AG04449 (cell line): Measurements from ENCODE around the gene M1AP.

Experiments used
- CTCF ChIA-PET: fragments of 350-600 bp; formaldehyde crosslinking; extraction: SDS; loops from one replicate; lab custom pipeline; 2021; ENCODE audit warnings: antibody characterized with exemption; lab: Yijun Ruan, JAX
- POLR2A ChIA-PET: fragments of 400-600, 350-600 bp; formaldehyde crosslinking; extraction: SDS; loops from one replicate; lab custom pipeline; 2020; ENCODE audit warnings: antibody characterized with exemption, inconsistent platforms; lab: Yijun Ruan, JAX
- DNase-seq: peaks from one replicate; pipeline ENCODE4 v3.0.0-alpha.2; 2010; ENCODE audit warnings: low read depth, low spot score
- H3K4me3 ChIP-seq: 2 replicates; pipeline ENCODE4 v1.5.1; 2011; ENCODE audit warnings: low read depth, mild to moderate bottlenecking, control low read depth, low read length
- CTCF ChIP-seq: IDR thresholded peaks from one replicate; pipeline ENCODE4 v1.5.1; 2011; ENCODE audit warnings: mild to moderate bottlenecking, moderate library complexity, low read length, control low read depth, inconsistent platforms; ENCODE audit not compliant: insufficient read depth; ENCODE audit errors: missing control alignments

The M1AP gene

GRCh38 chr2:74679615-74680014, 31.5 kb upstream of the M1AP start:
- no peak overlapping the region for H3K4me3 ChIP-seq

GRCh38 chr2:74676331-74676730, 28.2 kb upstream of the M1AP start:
- H3K4me3 ChIP-seq = no peak overlapping the region
- ChIA-PET POLR2A (no interaction called here), CTCF (interaction anchor here (0.9 to 2.9 kb wide), 4 partner anchors 12 to 200 kb away, joined by 3 to 16 read pairs (median 4); no protein-coding TSS in a partner anchor)
- DNase-seq = no peak
- no peak for TF ChIP-seq CTCF

More at GRCh38 chr2:74679615-74680014, 31.5 kb upstream of the M1AP start:
- CTCF ChIA-PET = interaction anchor here (0.7 to 3.2 kb wide), 4 partner anchors 9 to 197 kb away, joined by 3 to 16 read pairs (median 4); no protein-coding TSS in a partner anchor
- POLR2A ChIA-PET = no interaction called here
- no peak for TF ChIP-seq CTCF
- no peak for DNase-seq

GRCh38 chr2:74675090-74675489, 27.0 kb upstream of the M1AP start:
- no peak for DNase-seq
- no peak for TF ChIP-seq CTCF
- CTCF ChIA-PET = interaction anchor here (0.5 to 2.9 kb wide), 3 partner anchors 16 to 485 kb away, joined by 3 to 16 read pairs (median 6); no protein-coding TSS in a partner anchor
- POLR2A ChIA-PET = no interaction called here
- no peak overlapping the region for H3K4me3 ChIP-seq

- ChIA-PET CTCF (interaction anchor here (1.7 to 2.9 kb wide), 2 partner anchors 18 to 202 kb away, joined by 6 to 16 read pairs; no protein-coding TSS in a partner anchor), POLR2A (no interaction called here)
- no peak for TF ChIP-seq CTCF
- no peak for DNase-seq
- H3K4me3 ChIP-seq = no peak overlapping the region
Observed at GRCh38 chr2:74673826-74674528, 25.8 kb upstream of the M1AP start.

GRCh38 chr2:74671479-74671878, 23.3 kb upstream of the M1AP start:
- no peak overlapping the region for H3K4me3 ChIP-seq
- ChIA-PET POLR2A (interaction anchor here (0.9 kb wide), 1 partner anchor 97 kb away, joined by 5 read pairs; no protein-coding TSS in a partner anchor), CTCF (interaction anchor here (0.9 to 1.2 kb wide), 2 partner anchors 17 to 20 kb away, joined by 3 to 6 read pairs; no protein-coding TSS in a partner anchor)
- DNase-seq = peak; percentile 49
- TF ChIP-seq CTCF = no peak

- POLR2A ChIA-PET = no interaction called here
- no peak overlapping the region for H3K4me3 ChIP-seq
- DNase-seq = no peak
- TF ChIP-seq CTCF = no peak
- CTCF ChIA-PET = interaction anchor here (1.0 kb wide), 1 partner anchor 205 kb away, joined by 5 read pairs; no protein-coding TSS in a partner anchor
Observed at GRCh38 chr2:74670263-74670662, 22.1 kb upstream of the M1AP start.
